GM12864 (cell line): ENCODE data around the gene ADCY9.

Experiments used
- DNase-seq: peaks from one replicate; pipeline ENCODE4 v3.0.0-alpha.2; 2011; ENCODE audit warnings: low read depth
- H3K4me3 ChIP-seq: 2 replicates; pipeline ENCODE4 v1.5.1; 2011; ENCODE audit warnings: mild to moderate bottlenecking, low read depth, low read length, control low read depth
- TF ChIP-seq, protein P1 (sequence below): IDR thresholded peaks from 2 replicates; pipeline ENCODE4 v1.5.1; 2011; ENCODE audit warnings: low read depth, mild to moderate bottlenecking, moderate library complexity, low read length, control low read depth, inconsistent platforms; ENCODE audit errors: missing control alignments

Gene ADCY9

DNA sequence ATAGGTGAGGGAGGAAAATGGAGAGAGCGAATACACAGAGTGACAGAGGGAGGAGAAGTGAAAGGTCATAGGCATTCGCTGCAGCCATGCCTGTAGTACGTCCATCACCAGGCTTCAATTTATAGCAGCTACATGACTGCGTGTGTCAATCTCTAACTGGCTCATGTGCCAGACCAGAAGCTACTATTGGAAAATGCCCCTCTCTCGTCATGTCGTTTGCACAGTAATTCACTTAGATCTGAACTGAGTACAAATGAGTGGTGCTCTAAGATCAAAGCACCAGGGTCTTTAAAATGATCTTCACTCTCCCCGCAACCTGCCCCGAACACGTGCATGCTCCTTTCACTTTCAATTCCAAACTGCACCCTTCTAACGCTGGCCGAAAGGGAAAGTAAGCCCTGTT, 51.3 kb downstream of the ADCY9 start:
- DNase-seq, result no peak
- TF ChIP-seq, protein P1, sequence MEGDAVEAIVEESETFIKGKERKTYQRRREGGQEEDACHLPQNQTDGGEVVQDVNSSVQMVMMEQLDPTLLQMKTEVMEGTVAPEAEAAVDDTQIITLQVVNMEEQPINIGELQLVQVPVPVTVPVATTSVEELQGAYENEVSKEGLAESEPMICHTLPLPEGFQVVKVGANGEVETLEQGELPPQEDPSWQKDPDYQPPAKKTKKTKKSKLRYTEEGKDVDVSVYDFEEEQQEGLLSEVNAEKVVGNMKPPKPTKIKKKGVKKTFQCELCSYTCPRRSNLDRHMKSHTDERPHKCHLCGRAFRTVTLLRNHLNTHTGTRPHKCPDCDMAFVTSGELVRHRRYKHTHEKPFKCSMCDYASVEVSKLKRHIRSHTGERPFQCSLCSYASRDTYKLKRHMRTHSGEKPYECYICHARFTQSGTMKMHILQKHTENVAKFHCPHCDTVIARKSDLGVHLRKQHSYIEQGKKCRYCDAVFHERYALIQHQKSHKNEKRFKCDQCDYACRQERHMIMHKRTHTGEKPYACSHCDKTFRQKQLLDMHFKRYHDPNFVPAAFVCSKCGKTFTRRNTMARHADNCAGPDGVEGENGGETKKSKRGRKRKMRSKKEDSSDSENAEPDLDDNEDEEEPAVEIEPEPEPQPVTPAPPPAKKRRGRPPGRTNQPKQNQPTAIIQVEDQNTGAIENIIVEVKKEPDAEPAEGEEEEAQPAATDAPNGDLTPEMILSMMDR, result no peak
- H3K4me3 ChIP-seq, result no peak overlapping the region

DNA sequence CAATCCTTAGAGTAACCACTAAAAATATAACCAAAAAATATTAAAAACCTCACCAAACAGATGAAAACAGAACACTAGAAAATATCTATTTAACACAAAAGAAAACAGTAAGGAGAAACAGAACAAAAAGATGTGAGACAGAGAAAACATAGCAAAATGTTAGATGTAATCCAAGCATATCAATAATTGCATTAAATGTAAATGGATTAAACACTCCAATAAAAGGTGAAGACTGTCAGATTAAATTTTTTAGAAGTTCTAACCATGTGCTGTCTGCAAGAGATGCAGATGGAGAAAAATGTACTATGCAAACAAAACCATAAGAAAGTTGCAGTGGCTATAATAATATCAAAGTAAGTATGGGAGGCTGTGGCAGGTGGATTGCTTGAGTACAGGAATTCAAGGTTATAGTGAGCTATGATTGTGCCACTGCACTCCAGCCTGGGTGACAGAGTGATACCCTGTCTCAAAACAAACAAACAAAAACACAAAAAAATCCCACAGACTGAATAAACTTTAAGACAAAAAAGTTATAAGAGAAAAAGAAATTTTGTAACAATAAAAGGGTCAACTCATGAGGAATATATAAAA, 53.9 kb downstream of the ADCY9 start:
- DNase-seq, result no peak

DNA sequence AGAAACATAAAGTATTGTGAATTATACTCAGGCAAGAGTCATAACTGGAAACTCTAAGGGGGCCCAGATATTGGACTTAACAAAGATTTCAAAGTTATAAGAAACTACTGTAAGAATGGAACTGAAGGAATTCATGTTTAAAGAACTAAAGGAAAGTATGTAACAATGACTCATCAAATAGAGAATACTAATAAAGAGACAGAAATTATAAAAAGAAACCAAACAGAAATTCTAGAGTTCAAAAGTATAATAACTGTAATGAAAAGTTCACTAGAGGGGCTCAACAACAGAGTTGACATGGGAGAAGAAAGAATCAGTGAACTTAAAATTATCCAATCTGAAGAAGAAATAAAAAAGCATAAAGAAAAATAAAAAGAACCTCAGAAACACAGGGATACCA, 55.4 kb downstream of the ADCY9 start:
- DNase-seq, result no peak
- TF ChIP-seq, protein P1, result no peak
- no peak overlapping the region for H3K4me3 ChIP-seq

More for the DNA sequence above, 53.9 kb downstream of the ADCY9 start:
- TF ChIP-seq, protein P1, result no peak
- H3K4me3 ChIP-seq, result no peak overlapping the region

DNA sequence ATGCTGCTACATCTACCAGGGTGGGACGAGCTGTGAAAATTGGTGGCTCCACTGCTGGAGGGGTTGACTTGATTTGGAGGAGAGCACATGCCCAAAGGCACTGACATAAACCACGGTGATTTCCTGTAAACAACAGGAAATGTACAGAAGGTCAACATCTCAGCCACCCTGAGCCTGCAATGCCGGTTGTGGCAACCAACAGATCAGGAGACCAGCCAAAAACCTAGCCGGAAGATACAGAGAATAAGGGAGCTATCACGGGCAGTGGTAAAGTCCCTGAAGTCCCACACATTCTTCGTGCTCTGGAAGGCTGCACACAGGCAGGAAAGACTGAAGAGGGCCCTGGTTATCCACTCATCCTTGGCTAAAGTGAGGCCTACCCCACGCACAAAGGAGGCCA, 56.2 kb downstream of the ADCY9 start:
- H3K4me3 ChIP-seq, result no peak overlapping the region
- TF ChIP-seq, protein P1, result no peak
- DNase-seq, result no peak

DNA sequence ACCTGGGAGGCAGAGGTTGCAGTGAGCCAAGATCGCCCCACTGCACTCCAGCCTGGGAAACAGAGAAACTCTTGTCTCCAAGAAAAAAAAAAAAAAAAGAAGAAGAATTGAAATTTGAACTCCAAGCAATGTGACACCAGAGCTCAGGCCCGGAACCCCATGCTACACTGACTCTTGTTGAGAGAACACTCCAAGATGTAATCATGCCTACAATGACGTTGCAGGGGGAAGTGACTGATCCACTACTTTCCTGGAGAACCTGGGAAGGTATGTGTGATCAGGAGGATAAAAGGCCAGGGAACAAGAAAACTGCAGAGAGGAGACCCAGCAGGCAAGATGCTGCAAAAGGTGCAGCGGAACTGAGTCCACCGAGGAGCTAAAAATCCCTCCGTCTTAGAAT, 57.9 kb downstream of the ADCY9 start:
- TF ChIP-seq, protein P1, result no peak
- DNase-seq, result no peak
- no peak overlapping the region for H3K4me3 ChIP-seq

DNA sequence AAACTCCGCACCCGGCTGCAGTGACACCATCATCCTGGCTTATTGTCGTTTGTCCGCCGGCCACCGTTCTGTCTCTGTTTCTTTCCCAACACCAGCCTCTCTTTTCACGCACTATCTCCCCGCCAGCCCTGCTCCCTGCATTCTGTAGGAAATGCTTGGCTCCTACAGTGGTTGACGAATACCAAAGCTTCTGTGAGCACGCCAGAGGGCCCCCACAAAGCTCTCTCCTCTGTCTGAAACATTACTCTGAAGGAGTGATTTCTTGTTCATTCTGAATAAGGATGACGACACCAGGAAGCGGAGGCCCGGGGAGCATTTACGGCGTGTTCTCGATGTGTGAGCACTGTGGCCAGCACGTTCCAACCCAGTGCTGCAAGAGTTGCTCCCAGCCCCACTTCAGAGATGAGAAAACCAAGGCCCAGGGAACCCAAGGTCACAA, 58.8 kb downstream of the ADCY9 start:
- H3K4me3 ChIP-seq, result no peak overlapping the region
- DNase-seq, result no peak
- TF ChIP-seq, protein P1, result no peak
